ENCODE measurements around the gene ALDOC. TPM values are rescaled to one million over a fixed set of nuclear protein-coding genes. Genes with fewer than 3 reads are reported as not detected.

The ALDOC gene
- 100 to 1,000 TPM; 140 to 147 TPM for total RNA-seq

DNA sequence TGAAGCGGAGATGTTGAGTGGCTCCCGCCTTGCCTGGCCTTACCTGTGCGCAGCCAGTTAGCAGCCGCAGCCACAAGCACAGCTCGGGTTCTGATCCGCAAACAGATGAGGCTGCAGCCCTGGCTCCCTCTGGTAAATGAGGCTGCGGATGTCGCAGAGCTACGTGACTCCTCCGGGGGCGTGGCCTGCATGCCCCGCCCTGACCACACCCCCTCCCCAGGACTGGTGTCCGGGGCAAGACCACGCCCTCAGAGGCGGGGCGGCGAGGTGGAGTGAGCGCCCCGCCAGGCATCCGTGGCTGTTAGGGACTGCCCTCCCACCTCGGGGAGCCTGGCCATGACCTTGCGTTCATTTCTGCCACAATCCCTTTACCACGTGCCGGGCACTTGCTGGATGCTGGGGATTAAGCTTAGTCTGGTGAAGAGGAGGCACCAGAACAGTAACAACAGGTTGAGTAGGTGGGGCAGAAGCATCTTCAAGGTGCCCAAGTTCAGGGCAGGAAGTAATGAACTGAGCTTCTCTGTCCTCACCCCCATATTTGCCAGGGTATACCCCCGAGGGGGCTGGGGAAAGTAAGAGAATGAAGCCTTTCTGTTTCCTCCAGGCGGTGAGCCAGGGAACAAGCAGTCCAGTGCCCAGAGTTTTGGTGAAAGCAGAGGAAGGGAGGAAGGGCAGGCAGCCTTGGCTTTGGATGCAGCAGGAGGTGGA, at the start of gene ALDOC:
Gene ALDOC, minus strand, starts transcription at position 138 of the 708 bp plus-strand sequence. CDS start 1,363 bp downstream, outside the sequence.
- Mint-ChIP-seq H3K4me1 (peaks cover 73% of the 10 kb centered on the region), H3K9me3 (no peaks in the 10 kb centered on the region), H3K27me3 (no peaks in the 10 kb centered on the region), H3K36me3 (ENCODE audit: low read depth) (peaks cover 75% of the 10 kb centered on the region), H3K27ac (peak within 1 kb of the TSS; percentile 72), H3K4me3 (peak within 1 kb of the TSS; percentile 84)
- CTCF ChIA-PET = interaction anchor here (0.9 to 3.7 kb wide), 6 partner anchors 17 to 241 kb away, joined by 3 to 8 read pairs (median 4); partner anchors contain the start of genes IFT20, RPL23A and TNFAIP1
- POLR2A ChIA-PET = interaction anchor here (0.8 to 4.4 kb wide), 17 partner anchors 9 to 151 kb away, joined by 3 to 34 read pairs (median 5); partner anchors contain the start of genes BLTP2, PROCA1, SDF2 and SPAG5
- DNase-seq = peak; percentile 98

DNA sequence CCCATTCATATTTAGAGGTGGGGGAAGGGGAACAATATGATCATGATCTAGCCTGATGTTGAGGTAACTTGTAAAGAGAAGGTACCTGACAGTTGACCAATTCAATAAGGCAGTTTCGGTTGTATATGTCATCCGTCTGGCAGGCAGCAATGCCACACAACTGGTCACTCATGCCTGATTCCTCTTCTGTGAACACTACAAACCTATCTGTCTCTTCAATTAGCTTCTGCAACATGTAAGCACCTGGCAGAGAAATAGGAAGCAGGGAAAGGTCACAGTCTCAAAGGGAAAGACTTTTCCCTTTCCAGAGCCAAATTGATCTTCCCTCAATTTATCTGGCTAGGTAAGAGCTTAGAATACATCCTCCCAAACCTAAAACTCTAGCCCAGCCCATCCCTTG, 47.5 kb upstream of the ALDOC start:
- no peaks in the 10 kb centered on the region for H3K27me3 Mint-ChIP-seq
- POLR2A ChIA-PET = interaction anchor here (1.2 to 1.3 kb wide), 2 partner anchors 25 to 37 kb away, joined by 3 to 4 read pairs; partner anchors contain the start of genes SDF2 and SUPT6H
- CTCF ChIA-PET = interaction anchor here (0.6 kb wide), 1 partner anchor 11 kb away, joined by 3 read pairs; no protein-coding TSS in a partner anchor
- H3K36me3 Mint-ChIP-seq (ENCODE audit: low read depth) = peaks cover 76% of the 10 kb centered on the region
- H3K27ac Mint-ChIP-seq = no peak overlapping the region
- peaks cover 2% of the 10 kb centered on the region for H3K4me1 Mint-ChIP-seq
- H3K4me3 Mint-ChIP-seq = no peak overlapping the region
- DNase-seq = no peak
- no peaks in the 10 kb centered on the region for H3K9me3 Mint-ChIP-seq

DNA sequence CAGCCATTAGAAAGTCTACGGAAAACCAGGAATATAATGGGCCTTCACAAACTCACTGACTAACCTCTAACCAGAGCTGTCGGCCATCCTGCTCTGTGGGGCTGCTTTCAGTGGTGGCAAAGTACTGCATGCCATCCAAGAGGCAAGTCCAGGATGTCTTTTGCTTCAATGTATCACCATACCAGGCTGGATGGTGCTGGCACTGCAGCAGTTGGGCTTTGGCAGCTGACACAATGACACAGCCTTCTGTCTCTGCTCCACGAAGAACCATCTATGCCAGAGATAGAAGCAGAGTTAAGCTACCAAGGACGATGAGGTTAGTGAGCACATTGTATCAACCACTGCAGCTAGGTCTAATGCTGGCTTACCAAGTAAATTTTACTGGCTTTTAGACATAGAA, 47.0 kb upstream of the ALDOC start:
- Mint-ChIP-seq H3K27me3 (no peaks in the 10 kb centered on the region), H3K4me3 (no peak overlapping the region), H3K9me3 (no peaks in the 10 kb centered on the region), H3K4me1 (peaks cover 2% of the 10 kb centered on the region), H3K36me3 (ENCODE audit: low read depth) (peaks cover 80% of the 10 kb centered on the region), H3K27ac (no peak overlapping the region)
- CTCF ChIA-PET = no interaction called here
- no peak for DNase-seq
- POLR2A ChIA-PET = interaction anchor here (1.2 to 1.3 kb wide), 3 partner anchors 11 to 38 kb away, joined by 3 to 5 read pairs (median 4); partner anchors contain the start of genes SDF2 and SUPT6H

DNA sequence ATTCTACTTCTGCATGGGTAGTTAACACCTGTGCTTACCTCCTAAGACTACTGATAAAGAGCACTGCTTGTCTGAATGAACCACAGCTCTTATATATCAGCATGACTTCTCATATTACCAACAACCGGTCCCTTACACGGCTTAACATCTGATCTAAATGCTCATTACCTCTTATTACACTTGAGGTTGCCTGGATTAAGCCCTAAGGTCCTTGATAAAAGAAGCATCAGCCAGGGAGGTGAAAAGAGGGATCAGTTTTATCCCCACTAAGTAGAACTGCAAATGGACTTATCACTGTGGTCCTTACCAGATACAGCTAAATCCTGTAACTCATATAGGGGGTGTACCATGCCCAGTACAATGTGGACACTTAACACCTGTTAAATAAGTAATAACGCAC, 45.5 kb upstream of the ALDOC start:
- no peak overlapping the region for H3K27ac Mint-ChIP-seq
- no peak overlapping the region for H3K4me3 Mint-ChIP-seq
- no peak for DNase-seq
- no peaks in the 10 kb centered on the region for H3K9me3 Mint-ChIP-seq
- H3K4me1 Mint-ChIP-seq = peaks cover 2% of the 10 kb centered on the region
- ChIA-PET CTCF (no interaction called here), POLR2A (interaction anchor here (0.8 to 1.6 kb wide), 2 partner anchors 9 to 23 kb away, joined by 3 to 4 read pairs; no protein-coding TSS in a partner anchor)
- peaks cover 81% of the 10 kb centered on the region for H3K36me3 Mint-ChIP-seq (ENCODE audit: low read depth)
- no peaks in the 10 kb centered on the region for H3K27me3 Mint-ChIP-seq

DNA sequence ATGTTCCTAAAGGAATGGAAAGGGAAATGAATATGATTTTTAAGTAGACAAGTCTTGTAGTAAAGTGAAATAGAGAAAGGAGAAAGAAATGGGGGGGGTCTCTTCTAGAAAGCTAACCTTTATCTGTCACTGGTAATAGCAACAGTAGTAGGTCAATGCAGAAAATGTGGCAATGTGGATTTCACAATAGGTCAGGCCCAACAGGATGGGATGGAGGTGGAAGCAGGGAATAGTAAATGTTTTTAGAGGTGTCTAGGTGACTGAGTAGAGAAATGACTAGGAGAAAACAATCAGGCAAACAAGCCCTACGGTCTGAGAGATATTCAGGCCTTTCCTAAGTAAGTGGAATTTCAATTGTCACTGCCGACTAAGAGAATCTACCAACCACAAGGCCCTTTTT, 43.3 kb upstream of the ALDOC start:
- no peaks in the 10 kb centered on the region for H3K9me3 Mint-ChIP-seq
- no peaks in the 10 kb centered on the region for H3K4me1 Mint-ChIP-seq
- H3K27ac Mint-ChIP-seq = no peak overlapping the region
- ChIA-PET POLR2A (no interaction called here), CTCF (interaction anchor here (1.4 kb wide), 1 partner anchor 25 kb away, joined by 3 read pairs; the partner anchor contains the start of gene BLTP2)
- peaks cover 83% of the 10 kb centered on the region for H3K36me3 Mint-ChIP-seq (ENCODE audit: low read depth)
- no peak for DNase-seq
- no peaks in the 10 kb centered on the region for H3K27me3 Mint-ChIP-seq
- H3K4me3 Mint-ChIP-seq = no peak overlapping the region

DNA sequence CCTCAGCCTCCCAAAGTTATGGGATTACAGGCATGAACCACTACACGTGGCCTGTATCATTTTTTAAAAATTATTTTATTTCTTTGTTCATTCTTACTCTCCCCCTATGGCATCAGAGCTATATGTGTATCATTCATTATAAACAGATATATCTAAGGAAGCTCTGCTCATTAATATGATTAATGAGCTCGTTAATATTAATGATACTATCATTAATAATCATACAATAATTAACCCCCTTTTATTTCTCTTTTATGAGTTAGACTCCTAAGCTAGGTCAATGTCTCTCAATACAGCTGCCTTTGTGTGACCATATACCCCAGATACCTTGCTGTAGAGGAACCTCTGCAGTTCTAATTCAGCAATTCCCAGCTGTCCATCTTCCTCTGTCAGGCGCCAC, 41.8 kb upstream of the ALDOC start:
- CTCF ChIA-PET = interaction anchor here (0.7 to 1.4 kb wide), 3 partner anchors 12 to 27 kb away, joined by 3 read pairs; partner anchors contain the start of gene BLTP2
- Mint-ChIP-seq H3K4me3 (no peak overlapping the region), H3K27me3 (no peaks in the 10 kb centered on the region), H3K9me3 (no peaks in the 10 kb centered on the region), H3K4me1 (no peaks in the 10 kb centered on the region), H3K27ac (no peak overlapping the region), H3K36me3 (ENCODE audit: low read depth) (peaks cover 84% of the 10 kb centered on the region)
- POLR2A ChIA-PET = interaction anchor here (0.8 to 1.4 kb wide), 2 partner anchors 19 to 93 kb away, joined by 3 to 9 read pairs; partner anchors contain the start of gene PROCA1
- no peak for DNase-seq

DNA sequence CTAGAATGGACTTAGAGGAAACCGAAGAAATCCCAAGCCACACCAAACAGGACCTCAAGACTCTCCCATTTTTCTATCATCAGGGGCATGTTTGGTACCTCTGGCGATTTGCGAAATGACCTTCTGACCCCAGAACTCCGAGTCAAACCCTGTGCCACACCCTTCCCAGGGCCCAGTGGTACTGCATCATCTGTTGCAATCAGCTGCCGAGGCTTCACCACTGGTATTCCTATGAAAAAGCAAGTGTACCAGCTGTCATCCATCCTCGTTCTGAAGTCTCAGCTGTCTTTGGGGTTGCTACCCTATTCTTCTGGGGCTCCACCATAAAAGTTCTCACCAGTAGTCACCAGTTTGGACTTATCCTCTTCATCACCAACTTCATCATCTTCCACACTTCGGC, 39.6 kb upstream of the ALDOC start:
- H3K27ac Mint-ChIP-seq = no peak overlapping the region
- no peaks in the 10 kb centered on the region for H3K4me1 Mint-ChIP-seq
- H3K4me3 Mint-ChIP-seq = no peak overlapping the region
- H3K36me3 Mint-ChIP-seq (ENCODE audit: low read depth) = peaks cover 72% of the 10 kb centered on the region
- no peaks in the 10 kb centered on the region for H3K9me3 Mint-ChIP-seq
- no peaks in the 10 kb centered on the region for H3K27me3 Mint-ChIP-seq
- ChIA-PET CTCF (no interaction called here), POLR2A (interaction anchor here (0.9 to 1.3 kb wide), 3 partner anchors 17 to 29 kb away, joined by 3 to 8 read pairs (median 3); partner anchors contain the start of gene SPAG5)
- no peak for DNase-seq

DNA sequence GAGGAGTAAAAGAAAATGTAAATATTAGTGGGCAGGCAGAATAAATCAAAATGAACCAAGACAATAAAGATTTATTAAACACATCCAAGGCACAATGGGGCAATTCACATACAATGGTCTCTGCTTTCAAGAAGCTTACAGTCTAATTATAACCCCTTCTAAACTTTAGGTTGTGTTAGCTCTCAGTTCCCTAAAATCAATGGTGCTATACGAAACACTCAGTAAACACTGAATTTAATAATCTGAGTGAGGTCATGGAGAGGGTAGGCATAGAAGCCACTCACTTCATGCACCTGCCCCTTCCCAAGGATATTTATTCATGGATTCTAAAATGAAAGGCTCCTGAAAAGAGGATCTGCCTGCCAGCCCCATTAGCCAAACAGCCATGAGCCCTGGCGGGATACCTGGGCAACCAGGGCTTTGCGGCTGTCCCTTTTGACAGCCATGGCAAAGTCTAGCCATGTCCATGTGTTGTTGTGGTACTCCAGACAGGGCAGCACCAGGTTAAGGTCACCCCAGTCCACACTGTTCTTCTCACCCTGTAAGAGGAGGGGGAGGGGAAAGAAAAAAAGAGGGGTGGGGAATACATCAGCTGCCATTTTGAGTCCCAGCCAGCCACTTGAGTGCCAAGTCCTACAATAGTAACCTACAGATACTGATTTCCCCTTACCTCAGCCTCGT, 38.7 kb upstream of the ALDOC start:
- no peak for DNase-seq
- Mint-ChIP-seq H3K36me3 (ENCODE audit: low read depth) (peaks cover 69% of the 10 kb centered on the region), H3K4me3 (no peak overlapping the region), H3K4me1 (no peaks in the 10 kb centered on the region), H3K27ac (no peak overlapping the region), H3K27me3 (no peaks in the 10 kb centered on the region), H3K9me3 (no peaks in the 10 kb centered on the region)
- CTCF ChIA-PET = interaction anchor here (1.0 kb wide), 1 partner anchor 10 kb away, joined by 3 read pairs; no protein-coding TSS in a partner anchor
- POLR2A ChIA-PET = interaction anchor here (0.5 to 1.3 kb wide), 3 partner anchors 16 to 73 kb away, joined by 3 to 8 read pairs (median 3); partner anchors contain the start of gene SPAG5

DNA sequence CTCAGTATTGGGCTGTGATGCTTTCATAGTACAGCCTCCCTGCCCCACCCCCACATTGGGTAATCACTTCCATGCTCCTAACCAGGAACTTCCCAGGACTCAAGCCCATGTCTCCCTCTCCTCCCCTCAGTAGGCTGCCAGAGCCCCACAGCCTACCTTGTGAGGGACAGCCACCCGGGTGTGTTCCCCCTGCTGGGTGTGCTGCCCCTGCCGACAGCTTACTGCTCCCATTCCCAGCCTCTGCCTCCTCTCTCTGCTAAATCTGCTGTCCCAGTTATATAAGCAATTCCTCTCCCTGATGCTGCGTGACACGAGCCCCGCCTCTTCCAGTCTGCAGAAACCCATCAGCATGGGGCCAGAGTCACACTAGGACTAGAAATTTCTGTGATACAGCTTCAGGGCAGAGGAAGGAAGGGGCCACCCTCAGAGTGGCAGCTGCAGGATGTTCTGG, 37.3 kb upstream of the ALDOC start, which contains the start of gene RSKR:
Gene RSKR, minus strand, starts transcription at position 255 of the 451 bp plus-strand sequence. Its CDS starts 24 bp downstream, at position 231.
- Mint-ChIP-seq H3K9me3 (no peaks in the 10 kb centered on the region), H3K27me3 (no peaks in the 10 kb centered on the region), H3K4me1 (no peaks in the 10 kb centered on the region), H3K36me3 (ENCODE audit: low read depth) (peaks cover 62% of the 10 kb centered on the region), H3K4me3 (no peak within 1 kb of the TSS), H3K27ac (no peak within 1 kb of the TSS)
- CTCF ChIA-PET = interaction anchor here (1.3 to 1.5 kb wide), 3 partner anchors 16 to 63 kb away, joined by 4 read pairs; no protein-coding TSS in a partner anchor
- DNase-seq = no peak
- POLR2A ChIA-PET = interaction anchor here (0.6 to 1.8 kb wide), 3 partner anchors 15 to 96 kb away, joined by 3 to 7 read pairs (median 6); partner anchors contain the start of genes PIGS and SPAG5

DNA sequence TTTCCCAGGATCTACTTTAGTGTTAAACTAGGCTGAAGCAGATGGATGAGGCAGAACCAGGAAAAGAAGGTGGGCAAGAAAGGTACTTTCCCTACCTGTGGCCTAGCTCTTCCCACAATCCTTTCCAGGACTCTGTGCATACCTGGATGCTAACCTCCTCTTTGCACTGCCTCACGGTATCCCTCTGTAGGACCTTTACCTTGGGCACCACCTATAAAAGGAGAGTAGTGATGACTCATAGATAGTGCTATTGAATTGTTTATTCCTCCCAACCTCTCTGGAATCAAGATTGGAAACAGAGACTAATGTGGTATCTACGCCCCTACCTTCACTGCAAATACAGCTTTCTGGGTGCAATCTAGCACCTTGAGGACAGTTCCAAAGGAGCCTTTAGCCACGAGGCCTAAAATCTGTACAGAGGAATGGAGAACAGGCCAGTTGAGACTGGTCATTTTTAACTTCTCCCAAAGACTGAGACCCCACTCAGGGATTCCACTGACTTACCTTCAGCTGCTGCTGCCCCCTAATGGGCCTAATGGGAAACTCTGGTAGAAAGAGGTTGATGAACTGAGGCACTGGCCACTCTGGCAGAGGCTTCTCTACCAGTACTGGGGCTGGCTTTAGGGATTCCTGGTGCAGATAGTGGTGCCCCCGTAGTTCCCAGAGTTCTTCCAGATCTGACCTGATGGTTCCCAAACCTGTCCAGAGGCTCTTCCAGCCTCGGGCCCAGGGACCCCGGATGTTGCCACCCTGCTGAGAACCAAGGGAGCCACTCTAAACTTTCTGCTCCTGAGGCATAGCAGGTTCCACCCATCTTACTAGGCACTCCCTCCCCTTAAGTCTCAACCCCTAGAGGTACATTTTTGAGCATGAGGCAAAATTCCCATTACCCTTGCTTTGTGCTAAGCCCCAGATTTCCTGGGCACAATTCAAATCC, 36.5 kb upstream of the ALDOC start:
- H3K27me3 Mint-ChIP-seq = no peaks in the 10 kb centered on the region
- ChIA-PET POLR2A (interaction anchor here (0.6 to 1.8 kb wide), 8 partner anchors 8 to 97 kb away, joined by 3 to 7 read pairs (median 4); partner anchors contain the start of genes PIGS and SPAG5), CTCF (interaction anchor here (1.2 to 2.3 kb wide), 6 partner anchors 11 to 118 kb away, joined by 3 to 7 read pairs (median 4); no protein-coding TSS in a partner anchor)
- DNase-seq = peak; percentile 34
- H3K27ac Mint-ChIP-seq = no peak overlapping the region
- peaks cover 55% of the 10 kb centered on the region for H3K36me3 Mint-ChIP-seq (ENCODE audit: low read depth)
- no peaks in the 10 kb centered on the region for H3K9me3 Mint-ChIP-seq
- no peak overlapping the region for H3K4me3 Mint-ChIP-seq
- H3K4me1 Mint-ChIP-seq = no peaks in the 10 kb centered on the region

DNA sequence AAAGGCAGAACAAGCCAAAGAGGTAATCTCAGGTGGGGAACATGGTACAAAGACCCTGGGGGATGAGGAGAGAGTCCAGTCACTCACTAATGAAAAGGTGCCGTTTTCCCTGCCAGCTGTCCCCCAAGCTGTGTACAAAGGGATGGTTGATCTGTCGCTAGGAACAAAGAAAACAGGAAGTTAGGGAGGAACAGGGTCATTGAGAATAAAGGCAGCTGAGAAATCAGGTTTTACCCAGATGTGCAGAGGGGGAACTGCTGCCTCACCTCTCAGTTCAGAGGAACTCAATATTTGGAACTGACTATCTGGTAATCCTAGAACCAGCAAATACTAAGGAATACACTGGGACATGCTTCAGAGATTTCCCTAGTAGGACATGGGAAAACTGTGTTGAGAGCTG, 35.8 kb upstream of the ALDOC start:
- no peaks in the 10 kb centered on the region for H3K4me1 Mint-ChIP-seq
- DNase-seq = no peak
- no peak overlapping the region for H3K27ac Mint-ChIP-seq
- H3K27me3 Mint-ChIP-seq = no peaks in the 10 kb centered on the region
- no peak overlapping the region for H3K4me3 Mint-ChIP-seq
- POLR2A ChIA-PET = interaction anchor here (0.8 to 1.8 kb wide), 7 partner anchors 9 to 56 kb away, joined by 3 to 7 read pairs (median 4); partner anchors contain the start of genes PIGS and SPAG5
- CTCF ChIA-PET = interaction anchor here (0.8 to 2.3 kb wide), 8 partner anchors 12 to 117 kb away, joined by 3 to 7 read pairs (median 4); partner anchors contain the start of gene PIGS
- H3K9me3 Mint-ChIP-seq = no peaks in the 10 kb centered on the region
- peaks cover 56% of the 10 kb centered on the region for H3K36me3 Mint-ChIP-seq (ENCODE audit: low read depth)
